ENCODE measurements around the gene NUP214. TPM values are rescaled to one million over a fixed set of nuclear protein-coding genes. Genes with fewer than 3 reads are reported as not detected.

Gene NUP214
- total RNA-seq, 3 donors from 2014 or later = 37.4 to 47.5 (median 40.0) TPM

- no peak overlapping the region for H3K27ac ChIP-seq
- TF ChIP-seq POLR2AphosphoS5 (IDR thresholded peaks at IDR 0.05) (no peak), POLR2A (IDR thresholded peaks at IDR 0.05) (no peak), CTCF (IDR thresholded peaks at IDR 0.05) (no peak)
- no peak overlapping the region for H3K4me3 ChIP-seq
- H3K4me1 ChIP-seq = peaks cover 0 to 4% of the 10 kb centered on the region in 2 donors
- intact Hi-C loops (cut with DNase I; ENCODE audit: low total_unique reads) = no loop called here
- H3K9me3 ChIP-seq = no peaks in the 10 kb centered on the region
- DNase-seq (ENCODE audit: low spot score in 2 of 2) = no peak
- peaks cover 3% of the 10 kb centered on the region for H3K36me3 ChIP-seq
- no peaks in the 10 kb centered on the region for H3K27me3 ChIP-seq
Observed at GRCh38 chr9:131237291-131237690, 111.9 kb downstream of the NUP214 start.

- TF ChIP-seq POLR2AphosphoS5 (IDR thresholded peaks at IDR 0.05) = no peak
- TF ChIP-seq POLR2A (IDR thresholded peaks at IDR 0.05) = no peak
- no peak for TF ChIP-seq CTCF (IDR thresholded peaks at IDR 0.05)
- peak overlapping the region; percentile 7 to 45 (median 20) for H3K4me3 ChIP-seq
- peaks cover 0 to 4% of the 10 kb centered on the region in 2 donors for H3K4me1 ChIP-seq
- H3K27me3 ChIP-seq = no peaks in the 10 kb centered on the region
- DNase-seq (ENCODE audit: low spot score in 2 of 2) = peak; percentile 64 to 67
- peaks cover 3% of the 10 kb centered on the region for H3K36me3 ChIP-seq
- H3K9me3 ChIP-seq = no peaks in the 10 kb centered on the region
- H3K27ac ChIP-seq = peak overlapping the region; percentile 29 to 52
- intact Hi-C loops (cut with DNase I; ENCODE audit: low total_unique reads) = no loop called here
Observed at GRCh38 chr9:131237931-131238401, 112.6 kb downstream of the NUP214 start.

- no peaks in the 10 kb centered on the region for H3K9me3 ChIP-seq
- H3K4me3 ChIP-seq = peak overlapping the region in 2 of 3 donors; percentile 20 to 45
- H3K36me3 ChIP-seq = peaks cover 3% of the 10 kb centered on the region
- peaks cover 0 to 4% of the 10 kb centered on the region in 2 donors for H3K4me1 ChIP-seq
- H3K27ac ChIP-seq = peak overlapping the region; percentile 29 to 52
- H3K27me3 ChIP-seq = no peaks in the 10 kb centered on the region
- intact Hi-C loops (cut with DNase I; ENCODE audit: low total_unique reads) = no loop called here
- no peak for TF ChIP-seq POLR2AphosphoS5 (IDR thresholded peaks at IDR 0.05)
- no peak for TF ChIP-seq CTCF (IDR thresholded peaks at IDR 0.05)
- no peak for TF ChIP-seq POLR2A (IDR thresholded peaks at IDR 0.05)
- no peak for DNase-seq (ENCODE audit: low spot score in 2 of 2)
Observed at GRCh38 chr9:131238402-131239021, 113.1 kb downstream of the NUP214 start.

GRCh38 chr9:131239161-131239975 lies 114.0 kb downstream of the NUP214 start:
- TF ChIP-seq POLR2A (IDR thresholded peaks at IDR 0.05) = no peak
- TF ChIP-seq POLR2AphosphoS5 (IDR thresholded peaks at IDR 0.05) = no peak
- no peak for TF ChIP-seq CTCF (IDR thresholded peaks at IDR 0.05)
- intact Hi-C loops (cut with DNase I; ENCODE audit: low total_unique reads) = no loop called here
- Histone ChIP-seq H3K36me3 (no peaks in the 10 kb centered on the region), H3K4me3 (no peak overlapping the region), H3K9me3 (no peaks in the 10 kb centered on the region), H3K27ac (no peak overlapping the region), H3K27me3 (no peaks in the 10 kb centered on the region), H3K4me1 (peaks cover 0 to 4% of the 10 kb centered on the region in 2 donors)
- DNase-seq (ENCODE audit: low spot score in 2 of 2) = no peak

Measured in breast epithelium (tissue), 4 donors.